ENCODE results near the gene TNNT1.

DNA sequence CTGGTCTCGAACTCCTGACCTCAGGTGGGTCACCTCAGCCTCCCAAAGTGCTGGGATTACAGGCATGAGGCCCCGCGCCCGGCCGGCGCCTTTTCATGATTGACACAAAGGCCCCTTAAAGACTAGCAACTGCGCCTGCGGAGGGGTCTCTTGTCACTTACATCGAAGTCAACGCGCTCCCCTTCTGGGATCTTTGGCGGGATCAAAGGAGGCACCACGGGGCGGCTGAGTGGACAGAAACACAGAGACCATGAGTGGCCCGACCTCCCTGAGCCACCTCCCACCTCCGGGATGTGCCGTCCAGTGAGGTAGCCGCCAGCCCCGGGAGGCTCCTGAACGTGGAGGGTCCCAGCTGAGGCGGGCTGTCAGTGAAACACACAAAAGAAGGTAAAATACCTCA, 7.3 kb downstream of the TNNT1 start:
- TF ChIP-seq, protein P1, sequence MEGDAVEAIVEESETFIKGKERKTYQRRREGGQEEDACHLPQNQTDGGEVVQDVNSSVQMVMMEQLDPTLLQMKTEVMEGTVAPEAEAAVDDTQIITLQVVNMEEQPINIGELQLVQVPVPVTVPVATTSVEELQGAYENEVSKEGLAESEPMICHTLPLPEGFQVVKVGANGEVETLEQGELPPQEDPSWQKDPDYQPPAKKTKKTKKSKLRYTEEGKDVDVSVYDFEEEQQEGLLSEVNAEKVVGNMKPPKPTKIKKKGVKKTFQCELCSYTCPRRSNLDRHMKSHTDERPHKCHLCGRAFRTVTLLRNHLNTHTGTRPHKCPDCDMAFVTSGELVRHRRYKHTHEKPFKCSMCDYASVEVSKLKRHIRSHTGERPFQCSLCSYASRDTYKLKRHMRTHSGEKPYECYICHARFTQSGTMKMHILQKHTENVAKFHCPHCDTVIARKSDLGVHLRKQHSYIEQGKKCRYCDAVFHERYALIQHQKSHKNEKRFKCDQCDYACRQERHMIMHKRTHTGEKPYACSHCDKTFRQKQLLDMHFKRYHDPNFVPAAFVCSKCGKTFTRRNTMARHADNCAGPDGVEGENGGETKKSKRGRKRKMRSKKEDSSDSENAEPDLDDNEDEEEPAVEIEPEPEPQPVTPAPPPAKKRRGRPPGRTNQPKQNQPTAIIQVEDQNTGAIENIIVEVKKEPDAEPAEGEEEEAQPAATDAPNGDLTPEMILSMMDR (IDR thresholded peaks at IDR 0.05) = no peak
- TF ChIP-seq POLR2AphosphoS5 (IDR thresholded peaks at IDR 0.05; ENCODE audit: low read depth, low read length) = no peak
- TF ChIP-seq, protein P2, sequence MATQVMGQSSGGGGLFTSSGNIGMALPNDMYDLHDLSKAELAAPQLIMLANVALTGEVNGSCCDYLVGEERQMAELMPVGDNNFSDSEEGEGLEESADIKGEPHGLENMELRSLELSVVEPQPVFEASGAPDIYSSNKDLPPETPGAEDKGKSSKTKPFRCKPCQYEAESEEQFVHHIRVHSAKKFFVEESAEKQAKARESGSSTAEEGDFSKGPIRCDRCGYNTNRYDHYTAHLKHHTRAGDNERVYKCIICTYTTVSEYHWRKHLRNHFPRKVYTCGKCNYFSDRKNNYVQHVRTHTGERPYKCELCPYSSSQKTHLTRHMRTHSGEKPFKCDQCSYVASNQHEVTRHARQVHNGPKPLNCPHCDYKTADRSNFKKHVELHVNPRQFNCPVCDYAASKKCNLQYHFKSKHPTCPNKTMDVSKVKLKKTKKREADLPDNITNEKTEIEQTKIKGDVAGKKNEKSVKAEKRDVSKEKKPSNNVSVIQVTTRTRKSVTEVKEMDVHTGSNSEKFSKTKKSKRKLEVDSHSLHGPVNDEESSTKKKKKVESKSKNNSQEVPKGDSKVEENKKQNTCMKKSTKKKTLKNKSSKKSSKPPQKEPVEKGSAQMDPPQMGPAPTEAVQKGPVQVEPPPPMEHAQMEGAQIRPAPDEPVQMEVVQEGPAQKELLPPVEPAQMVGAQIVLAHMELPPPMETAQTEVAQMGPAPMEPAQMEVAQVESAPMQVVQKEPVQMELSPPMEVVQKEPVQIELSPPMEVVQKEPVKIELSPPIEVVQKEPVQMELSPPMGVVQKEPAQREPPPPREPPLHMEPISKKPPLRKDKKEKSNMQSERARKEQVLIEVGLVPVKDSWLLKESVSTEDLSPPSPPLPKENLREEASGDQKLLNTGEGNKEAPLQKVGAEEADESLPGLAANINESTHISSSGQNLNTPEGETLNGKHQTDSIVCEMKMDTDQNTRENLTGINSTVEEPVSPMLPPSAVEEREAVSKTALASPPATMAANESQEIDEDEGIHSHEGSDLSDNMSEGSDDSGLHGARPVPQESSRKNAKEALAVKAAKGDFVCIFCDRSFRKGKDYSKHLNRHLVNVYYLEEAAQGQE (IDR thresholded peaks at IDR 0.05; ENCODE audit: insufficient read depth in 1 of 2, low read depth in 2 of 2, low read length in 1 of 2) = no peak
- no peak for TF ChIP-seq TCF7L2 (IDR thresholded peaks at IDR 0.05; ENCODE audit: low read depth, low read length)
